Activated T-cell treated with anti-CD3 and anti-CD28 coated beads, Interleukin-2, amount 50 U/mL, for 48 hours (primary cell): ENCODE measurements around the gene BRD9.
"Not testable (repeated sequence)": the region's sequence is repeated elsewhere in the genome, so short reads cannot be mapped to it uniquely, and the experiment has no call there.

Source experiments
- DNase-seq, 2 experiments: peaks; one replicate each; pipeline ENCODE4 v3.0.0-alpha.2; 2020

The BRD9 gene

GRCh38 chr5:902129-902916 lies 9.7 kb upstream of the BRD9 start:
- no peak for DNase-seq

GRCh38 chr5:900781-901180 lies 8.2 kb upstream of the BRD9 start:
- no peak for DNase-seq

GRCh38 chr5:893711-894110 lies 1.1 kb upstream of the BRD9 start:
- DNase-seq, result no peak

GRCh38 chr5:893137-893506 lies 521 bp upstream of the BRD9 start:
- DNase-seq, result no peak

DNA sequence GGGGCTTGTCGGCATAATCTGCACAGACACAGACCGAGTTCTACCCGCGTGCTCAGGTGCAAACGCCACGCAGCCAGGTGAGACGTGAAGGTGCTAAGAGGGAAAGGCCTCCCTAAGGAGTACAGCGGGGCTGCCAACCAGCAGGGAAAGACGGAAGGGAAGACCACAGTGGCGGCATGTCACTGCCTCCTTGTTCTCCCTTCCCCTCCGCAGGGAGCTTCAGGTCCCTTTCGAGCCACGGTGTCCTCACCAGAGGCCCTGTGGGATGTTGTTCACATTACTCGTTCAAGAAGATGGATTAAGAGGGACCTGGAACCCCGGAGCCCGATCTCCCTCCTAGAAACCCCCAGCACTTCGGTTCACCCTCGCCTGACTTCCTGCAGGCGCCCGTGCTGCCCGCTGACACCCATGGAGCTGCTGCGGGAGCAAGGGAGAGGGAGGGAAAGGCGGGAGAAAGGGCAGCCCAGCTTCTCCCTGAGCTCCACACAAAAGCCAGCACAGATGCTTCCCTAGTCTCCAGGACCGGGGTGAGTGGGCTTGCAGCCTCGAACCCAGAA lies 686 bp downstream of the BRD9 start:
- peak in 1 of 2 experiments; percentile 42 for DNase-seq

- no peak for DNase-seq
These were observed 1.3 kb downstream of the BRD9 start for GRCh38 chr5:891117-891836.

- no peak for DNase-seq
These were observed 3.4 kb downstream of the BRD9 start for GRCh38 chr5:889075-889710.

DNA sequence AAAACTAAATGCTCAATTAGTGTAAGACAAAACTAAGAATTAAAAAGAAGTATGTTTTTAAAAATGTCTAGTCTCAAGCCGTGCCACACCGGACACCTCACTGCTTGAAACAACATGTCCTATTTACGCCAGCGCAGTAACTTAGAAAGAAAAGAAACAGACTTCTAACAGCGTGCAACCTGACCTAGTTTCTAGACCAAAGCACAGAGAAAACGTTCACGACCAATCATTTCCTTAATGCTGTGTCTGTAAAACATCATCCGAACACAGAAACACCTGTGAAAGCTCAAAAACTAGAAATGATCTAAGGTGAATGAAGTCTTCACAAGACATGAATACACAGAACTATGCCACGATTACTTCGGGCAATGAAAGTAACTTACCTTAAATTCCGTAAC lies 4.0 kb downstream of the BRD9 start:
- DNase-seq, result no peak

DNA sequence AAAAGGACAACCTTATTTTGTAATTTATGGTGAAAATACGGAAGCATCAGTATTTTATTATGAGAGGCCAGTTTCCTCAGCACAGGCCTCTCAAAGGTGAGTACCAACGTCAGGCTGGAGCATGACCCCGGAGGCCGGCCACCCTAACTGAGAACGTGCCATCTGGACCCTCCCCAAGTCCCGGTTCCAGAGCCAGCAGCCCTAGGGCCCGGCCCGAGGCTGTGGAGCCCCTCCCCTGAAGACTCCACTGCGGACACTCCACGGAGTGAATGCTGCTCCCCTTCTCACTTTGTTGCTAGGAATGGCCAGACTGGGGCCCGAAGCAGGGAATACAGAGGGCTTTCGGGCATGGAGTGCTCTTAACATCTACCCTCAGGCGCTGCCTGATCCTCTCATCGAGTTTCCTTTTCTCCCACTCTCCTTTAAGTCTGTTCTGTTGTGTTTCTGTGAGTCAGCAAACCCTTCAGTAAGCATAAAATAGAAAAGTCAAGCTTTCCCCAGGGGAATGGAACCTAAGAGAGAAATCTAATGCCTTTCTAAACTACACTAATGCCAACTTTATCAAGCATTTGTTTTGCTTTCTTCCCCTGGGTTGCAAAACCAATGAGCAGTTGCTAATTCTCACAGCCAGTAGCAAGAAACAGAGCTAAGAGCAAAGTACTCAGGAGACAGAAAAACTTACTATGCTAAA lies 4.5 kb downstream of the BRD9 start:
- no peak for DNase-seq

DNA sequence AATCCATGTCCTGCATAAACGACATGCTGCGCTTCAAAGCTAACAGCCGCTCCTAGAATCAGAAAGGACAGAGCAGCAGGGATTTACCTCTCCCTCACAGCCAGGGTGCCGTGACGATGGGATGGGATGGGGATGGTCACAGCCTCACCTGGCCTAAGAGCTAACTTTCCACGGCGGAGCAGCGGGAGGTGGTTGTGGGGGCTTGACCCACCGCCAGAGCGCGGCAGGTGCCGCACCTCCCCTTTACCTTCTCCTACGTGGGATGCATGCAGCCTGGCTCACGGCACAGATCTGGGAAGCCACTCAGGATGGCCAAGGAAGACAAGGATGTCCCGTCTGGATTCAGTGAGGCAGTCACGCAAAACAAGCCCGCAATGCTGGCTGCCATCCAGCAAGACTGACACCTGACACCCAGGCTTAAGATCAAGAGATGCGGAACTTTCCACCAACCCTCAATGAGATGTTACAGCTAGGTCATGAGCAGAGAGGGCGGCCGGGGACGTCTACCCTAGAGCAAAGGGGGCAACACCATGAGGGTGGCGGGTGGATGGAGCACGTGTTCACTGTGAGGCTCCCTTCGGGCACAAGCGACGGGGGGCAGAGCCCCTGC lies 5.8 kb downstream of the BRD9 start:
- DNase-seq, result no peak

DNA sequence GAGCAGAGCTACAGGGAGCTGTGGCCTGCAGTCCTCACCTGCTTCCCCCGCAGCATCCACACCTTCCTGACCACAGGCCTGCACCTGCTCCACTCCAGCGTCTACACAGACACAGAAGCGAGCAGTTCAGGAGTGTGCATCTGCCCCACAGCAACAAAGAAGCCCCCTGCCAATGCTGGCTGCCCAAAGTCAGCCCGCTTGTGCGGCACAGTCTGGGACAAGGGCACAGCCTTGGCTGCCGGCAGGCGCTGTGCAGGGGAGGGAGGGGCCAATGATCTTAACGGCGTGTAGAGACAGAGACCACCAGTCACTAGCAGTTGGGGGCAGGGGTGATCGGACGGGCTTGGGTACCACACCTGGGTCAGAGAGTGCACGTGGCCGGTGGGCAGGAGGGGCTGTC lies 6.6 kb downstream of the BRD9 start:
- DNase-seq, result no peak

DNA sequence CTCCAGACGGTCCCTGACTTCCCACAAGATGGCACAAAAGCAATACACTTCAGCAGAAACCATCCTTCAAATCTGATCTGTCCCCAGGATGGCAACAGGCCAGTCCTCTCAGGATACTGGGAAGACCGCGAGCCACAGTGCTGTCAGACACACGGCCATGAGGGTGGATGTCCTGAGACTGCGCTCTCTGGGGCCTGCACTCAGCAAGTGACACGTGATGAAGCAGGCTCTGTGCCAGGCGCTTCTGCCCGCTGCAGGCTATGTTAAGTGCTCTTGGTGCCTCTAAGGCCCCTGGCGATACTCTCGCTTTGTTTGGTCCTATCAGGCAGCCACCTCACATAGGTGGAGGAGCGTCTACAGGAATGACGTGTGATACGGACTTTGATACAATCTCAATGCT lies 7.1 kb downstream of the BRD9 start:
- no peak for DNase-seq

- DNase-seq, result no peak
These were observed 7.5 kb downstream of the BRD9 start for GRCh38 chr5:885127-885442.

DNA sequence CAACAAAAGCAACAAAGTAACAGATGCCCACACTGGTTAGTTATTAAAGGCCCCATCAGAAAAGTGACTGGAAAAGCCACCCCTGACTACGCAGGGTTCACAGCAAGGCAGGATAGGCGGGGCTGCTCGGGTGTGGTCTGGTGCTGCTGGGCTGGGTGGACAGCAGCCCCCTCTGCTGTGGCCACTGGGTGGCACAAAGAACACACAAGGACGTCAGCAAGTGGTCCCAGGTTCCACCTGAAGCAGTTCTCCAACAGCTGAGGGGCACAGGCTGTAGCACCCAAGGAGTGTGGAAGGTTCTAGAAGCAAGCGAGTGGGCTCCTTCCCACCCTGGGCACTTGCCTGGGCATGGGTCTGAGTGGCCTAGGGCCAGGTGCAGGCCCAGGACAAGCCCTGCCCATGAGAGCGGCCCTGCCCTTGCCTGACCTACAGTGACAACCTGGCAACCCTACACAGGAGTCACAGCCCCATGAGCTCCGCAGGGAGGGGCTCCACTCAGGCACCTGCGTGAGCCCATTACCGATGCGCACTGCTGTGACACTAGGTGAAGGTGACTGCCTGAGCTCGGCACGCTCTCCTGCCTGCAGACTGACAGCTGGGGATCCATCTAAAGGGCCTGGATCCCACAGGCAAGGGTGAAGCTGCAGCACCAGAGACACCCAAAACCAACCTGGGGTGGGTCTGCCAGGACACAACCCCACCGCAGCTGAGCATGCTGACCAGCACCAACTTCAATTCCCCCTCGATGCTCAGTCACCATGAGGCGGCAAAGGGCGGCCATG lies 8.1 kb downstream of the BRD9 start:
- no peak for DNase-seq

DNA sequence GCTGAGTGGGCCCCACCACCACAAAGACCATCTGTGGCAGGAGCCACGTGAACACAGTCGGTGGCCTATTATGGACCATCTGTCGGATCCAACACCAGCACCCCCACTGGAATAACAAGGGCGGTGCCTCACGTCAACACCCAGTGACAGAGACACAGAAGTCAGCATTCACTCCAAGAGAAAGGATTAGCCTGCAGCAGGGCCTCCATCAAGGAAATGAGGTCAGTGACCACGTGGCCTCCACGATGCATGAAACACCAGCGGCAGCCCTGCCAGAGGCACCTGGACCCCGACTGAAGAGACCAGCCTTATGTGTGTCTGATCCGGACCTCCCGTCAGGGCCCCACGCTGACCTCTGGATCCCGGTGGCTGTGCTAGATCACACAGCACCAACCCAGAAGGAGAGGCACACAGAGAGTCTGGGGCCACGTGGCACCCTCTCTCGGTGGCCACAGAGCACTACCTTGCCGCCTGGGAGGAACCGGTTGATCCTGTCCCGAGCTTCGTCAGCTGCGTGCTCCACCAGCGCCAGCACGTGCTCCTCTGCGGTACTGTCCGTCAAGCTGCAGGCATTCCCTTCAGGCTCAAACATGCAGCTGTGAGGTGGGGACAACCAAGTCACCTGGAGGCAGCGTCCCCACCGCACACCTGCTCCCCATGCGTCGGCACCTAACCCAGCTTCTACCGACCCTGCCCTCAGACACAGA lies 9.0 kb downstream of the BRD9 start:
- DNase-seq, result no peak

- no peak for DNase-seq
These were observed 10.1 kb downstream of the BRD9 start for GRCh38 chr5:882253-883183.

DNA sequence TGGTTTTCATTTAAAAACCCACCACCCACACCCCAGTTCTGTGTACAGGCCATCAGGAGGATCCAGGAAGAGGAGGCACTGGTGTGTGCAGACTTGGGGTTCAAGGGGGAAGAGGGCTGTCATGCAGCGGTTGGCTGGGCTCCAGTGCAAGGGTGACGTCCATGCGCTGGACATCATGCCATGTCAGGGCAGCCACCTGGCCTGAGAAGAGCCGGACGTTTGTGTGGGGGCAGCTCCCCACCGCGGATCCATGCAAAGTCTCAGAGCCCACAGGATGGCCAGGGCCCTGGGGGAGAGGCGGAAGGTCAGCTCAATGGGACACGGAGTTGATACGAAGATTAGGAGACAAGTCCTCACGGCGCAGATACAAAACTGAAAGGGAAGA lies 11.1 kb downstream of the BRD9 start:
- no peak for DNase-seq

GRCh38 chr5:880816-881550 lies 11.6 kb downstream of the BRD9 start:
- DNase-seq, result no peak

DNA sequence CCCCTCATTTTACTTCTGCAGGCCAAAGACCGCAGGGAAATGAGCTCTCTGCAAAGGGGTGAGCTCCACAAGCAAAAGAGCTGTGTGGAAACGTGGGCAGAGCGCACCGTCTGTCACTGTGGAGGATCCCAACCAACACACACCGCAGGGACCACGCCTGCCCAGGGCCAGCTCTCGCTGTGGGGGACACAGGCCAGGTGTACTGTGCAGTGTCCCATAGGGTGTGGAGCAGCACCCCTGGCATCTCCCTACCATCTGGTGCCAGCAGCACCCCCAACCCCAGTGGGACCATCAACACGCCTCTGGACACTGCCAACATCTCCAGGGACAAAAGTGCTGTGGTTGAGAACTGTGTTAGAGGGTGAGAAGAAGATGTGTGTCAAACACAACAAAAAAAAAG lies 13.9 kb downstream of the BRD9 start:
- DNase-seq, result not testable (repeated sequence)

DNA sequence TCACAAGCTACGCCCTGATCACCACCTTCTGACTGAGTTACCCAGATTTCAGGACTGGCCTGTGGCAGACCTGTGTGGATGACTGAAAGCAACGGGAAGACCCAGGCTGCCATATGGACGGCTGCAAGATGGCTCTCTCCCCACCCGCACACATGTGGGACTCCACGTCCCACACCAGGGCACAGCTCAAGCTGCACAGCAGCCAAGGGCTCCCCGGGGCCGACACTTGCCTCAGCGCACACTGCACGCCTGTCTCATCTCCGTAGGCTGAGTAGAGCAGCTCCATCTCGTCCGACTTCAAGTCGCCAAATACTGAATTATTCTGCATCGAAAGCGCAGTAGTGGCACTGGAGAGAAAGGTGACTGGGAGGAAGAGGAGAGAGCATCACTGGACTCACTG lies 14.5 kb downstream of the BRD9 start:
- DNase-seq, result no peak
